GM12872 (cell line): ENCODE data around the gene MT3.

Experiments
- TF ChIP-seq, protein P1 (sequence below): IDR thresholded peaks from 3 replicates; pipeline ENCODE4 v1.5.1; 2011; ENCODE audit warnings: low read depth, mild to moderate bottlenecking, low read length, moderate library complexity; ENCODE audit not compliant: insufficient read depth

Gene MT3

DNA sequence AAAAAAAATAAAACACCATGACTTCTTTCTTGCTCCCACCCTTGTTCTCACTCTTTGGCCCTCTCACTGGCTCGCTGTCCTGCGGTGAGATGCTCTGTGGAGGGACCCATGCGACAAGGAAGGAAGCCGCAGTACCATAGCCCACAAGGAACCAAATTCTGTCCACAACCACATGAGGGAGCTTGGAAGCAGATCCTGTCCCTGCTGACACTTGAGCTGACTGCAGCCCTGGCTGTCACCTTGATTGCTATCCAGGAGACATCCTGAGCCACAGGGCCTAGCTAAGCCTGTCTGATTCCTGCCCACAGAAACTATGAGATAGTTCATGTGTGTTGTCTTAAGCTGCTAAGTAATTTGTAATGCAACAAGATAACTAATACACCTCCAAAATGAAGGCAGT lies 14.3 kb downstream of the MT3 start:
- TF ChIP-seq, protein P1, sequence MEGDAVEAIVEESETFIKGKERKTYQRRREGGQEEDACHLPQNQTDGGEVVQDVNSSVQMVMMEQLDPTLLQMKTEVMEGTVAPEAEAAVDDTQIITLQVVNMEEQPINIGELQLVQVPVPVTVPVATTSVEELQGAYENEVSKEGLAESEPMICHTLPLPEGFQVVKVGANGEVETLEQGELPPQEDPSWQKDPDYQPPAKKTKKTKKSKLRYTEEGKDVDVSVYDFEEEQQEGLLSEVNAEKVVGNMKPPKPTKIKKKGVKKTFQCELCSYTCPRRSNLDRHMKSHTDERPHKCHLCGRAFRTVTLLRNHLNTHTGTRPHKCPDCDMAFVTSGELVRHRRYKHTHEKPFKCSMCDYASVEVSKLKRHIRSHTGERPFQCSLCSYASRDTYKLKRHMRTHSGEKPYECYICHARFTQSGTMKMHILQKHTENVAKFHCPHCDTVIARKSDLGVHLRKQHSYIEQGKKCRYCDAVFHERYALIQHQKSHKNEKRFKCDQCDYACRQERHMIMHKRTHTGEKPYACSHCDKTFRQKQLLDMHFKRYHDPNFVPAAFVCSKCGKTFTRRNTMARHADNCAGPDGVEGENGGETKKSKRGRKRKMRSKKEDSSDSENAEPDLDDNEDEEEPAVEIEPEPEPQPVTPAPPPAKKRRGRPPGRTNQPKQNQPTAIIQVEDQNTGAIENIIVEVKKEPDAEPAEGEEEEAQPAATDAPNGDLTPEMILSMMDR, result peak; percentile 33; the same call in 1 of the 3 replicates

DNA sequence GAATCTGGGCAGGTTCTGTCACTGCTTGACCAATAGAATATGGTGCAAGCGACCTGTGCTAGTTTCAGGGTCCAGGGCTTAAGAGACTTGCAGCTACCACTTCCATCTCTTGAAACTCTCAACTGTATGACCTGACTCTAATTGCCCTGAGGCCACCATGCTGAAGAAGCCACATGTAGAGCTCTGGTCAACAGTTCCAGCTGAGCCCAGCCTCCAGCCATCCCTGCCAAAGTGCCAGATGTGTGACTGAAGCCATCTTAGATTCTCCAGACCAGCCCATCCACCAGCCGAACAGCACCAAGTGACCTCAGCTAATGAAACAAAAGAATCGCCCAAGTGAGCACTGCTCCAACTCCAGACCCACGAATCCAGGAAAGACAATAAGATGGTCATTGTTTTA lies 15.6 kb downstream of the MT3 start:
- TF ChIP-seq, protein P1, result no peak

DNA sequence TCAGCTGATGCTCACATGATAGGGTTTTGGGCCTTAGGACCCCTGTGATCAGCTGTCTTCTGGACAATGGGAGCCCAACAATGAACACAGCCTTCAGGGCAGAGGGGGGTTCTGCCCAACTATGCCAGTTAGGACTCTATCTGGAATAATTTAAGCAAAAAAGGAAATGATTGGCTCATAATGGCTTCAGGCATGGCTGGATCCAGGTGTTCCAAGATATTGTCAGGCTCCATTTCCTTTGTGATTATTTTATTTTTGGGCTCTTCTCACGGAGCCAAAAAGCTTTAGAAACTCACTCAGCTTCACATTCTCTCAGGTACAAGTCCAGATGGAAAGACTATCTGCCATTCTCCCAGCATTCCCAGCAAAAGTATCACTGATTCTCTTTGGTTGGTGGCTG lies 16.1 kb downstream of the MT3 start:
- TF ChIP-seq, protein P1, result no peak

DNA sequence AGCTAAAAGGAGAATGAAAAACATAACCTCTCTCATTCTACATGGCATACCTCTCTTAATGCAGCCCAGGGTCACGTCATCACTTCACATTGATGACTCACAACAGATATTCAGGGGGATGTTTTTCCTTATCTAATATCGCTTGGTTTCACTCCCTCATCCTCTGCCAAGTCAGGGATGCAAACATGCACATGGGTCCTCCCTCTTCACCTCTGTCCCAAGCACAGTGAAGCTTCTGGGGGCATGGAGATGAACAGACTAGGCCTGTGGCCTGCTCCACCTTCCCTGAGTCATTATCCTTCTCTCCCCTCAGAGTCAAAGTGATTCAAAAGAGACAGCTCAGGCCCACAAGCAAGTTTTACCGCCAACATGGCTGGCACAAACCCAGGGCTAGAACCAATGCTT lies 16.7 kb downstream of the MT3 start:
- TF ChIP-seq, protein P1, result no peak

DNA sequence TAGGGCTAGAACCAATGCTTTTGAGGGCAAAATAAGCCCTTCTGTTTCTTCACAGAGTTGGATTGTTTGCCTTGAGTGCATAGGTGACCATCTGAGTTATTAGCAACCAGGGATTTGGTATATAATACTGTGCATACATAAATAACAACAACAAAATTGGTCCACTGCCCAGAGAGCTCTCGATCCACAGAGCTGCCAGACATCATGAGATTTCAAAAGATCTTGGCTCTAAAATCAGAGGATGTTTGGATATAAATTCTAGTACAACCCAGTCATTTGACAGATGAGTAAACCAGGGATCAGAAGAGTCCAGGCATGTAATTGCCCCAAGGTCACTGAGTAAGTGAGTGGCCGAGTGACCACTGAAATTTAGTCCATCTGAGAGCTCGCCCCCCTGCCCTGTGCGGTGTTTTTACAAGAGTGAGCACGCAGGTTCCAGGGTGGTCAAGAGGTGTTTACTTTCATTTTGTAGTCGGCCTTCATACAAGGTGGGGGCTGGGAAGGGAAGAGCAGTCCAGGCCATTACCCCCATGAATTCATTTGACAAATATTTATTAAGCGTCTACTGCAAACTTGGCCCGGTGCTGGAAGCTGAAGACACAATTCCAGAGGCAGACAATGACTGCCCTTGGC lies 17.3 kb downstream of the MT3 start:
- TF ChIP-seq, protein P1, result no peak

DNA sequence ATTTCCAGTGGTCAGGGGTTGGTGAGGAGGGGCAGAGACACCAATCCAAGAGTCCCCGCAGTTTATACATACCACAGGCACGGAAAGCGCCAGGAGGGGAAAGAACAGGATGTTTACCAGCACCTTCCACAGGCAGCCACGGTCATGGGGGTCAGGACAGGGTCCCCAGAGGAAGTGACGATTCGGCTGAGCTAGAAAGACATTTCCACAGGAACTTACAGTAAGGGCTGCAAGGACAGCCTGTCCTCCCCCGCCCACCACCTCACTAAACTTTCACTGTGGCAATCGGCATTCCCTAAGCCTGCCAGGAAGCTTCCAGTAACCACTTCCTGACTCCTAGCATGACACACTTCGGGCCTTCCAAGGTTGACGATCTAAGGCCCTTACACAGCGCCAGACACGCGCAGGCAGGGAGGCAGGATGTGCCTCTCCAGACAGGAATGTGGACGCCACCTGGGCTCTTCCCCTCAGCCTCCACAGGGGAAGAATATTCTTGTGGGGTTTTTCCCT lies 17.8 kb downstream of the MT3 start:
- TF ChIP-seq, protein P1, result no peak

DNA sequence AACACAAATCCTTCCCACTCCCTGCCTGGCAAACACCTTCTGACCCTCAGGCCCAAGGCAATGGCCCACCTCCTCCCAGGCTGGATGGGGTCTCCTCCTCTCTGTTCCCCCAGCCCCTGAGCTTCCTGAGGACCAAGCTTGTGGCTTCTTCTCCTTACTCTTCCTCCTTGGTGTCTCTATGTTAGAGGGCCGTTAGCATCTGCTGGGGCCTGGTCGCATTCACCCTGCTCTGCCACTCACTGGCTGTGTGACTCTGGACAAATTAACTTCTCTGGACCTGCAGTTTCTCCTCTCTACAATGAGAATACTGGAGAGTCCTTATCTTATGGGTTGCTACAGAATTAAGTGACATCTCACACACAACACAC lies 18.3 kb downstream of the MT3 start:
- TF ChIP-seq, protein P1, result no peak
